22Rv1 (cell line): ENCODE data around the gene PLA2G4F.

Experiments
- ZFX ChIP-seq: fragments of 450-650 bp; IDR thresholded peaks from 2 replicates; pipeline ENCODE4 v1.6.1; 2017; ENCODE audit warnings: antibody characterized with exemption, borderline replicate concordance
- TF ChIP-seq, protein P1 (sequence below): fragments of 450-650 bp; IDR thresholded peaks from 2 replicates; pipeline ENCODE4 v1.5.1; 2017; ENCODE audit warnings: mild to moderate bottlenecking

DNA sequence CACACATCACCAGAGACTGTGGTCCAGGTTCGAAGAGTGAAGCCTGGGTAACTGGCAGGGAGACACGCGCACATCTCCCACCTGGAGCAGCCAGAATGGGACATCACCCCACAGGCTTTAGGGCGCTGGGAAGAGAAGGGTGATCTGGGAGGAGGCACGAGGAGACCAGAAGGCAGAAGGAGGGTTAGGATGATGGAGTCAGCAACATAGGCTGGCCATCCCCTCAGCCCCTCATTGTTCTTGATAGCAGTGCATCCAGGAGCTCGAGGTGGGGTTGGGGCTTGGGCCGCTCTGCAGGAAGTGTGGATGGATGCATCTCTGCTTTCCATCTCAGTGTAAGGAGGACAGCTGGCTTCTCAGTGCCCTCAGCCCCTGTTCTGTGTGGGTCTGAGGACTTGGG, 15.2 kb downstream of the PLA2G4F start:
- TF ChIP-seq, protein P1, sequence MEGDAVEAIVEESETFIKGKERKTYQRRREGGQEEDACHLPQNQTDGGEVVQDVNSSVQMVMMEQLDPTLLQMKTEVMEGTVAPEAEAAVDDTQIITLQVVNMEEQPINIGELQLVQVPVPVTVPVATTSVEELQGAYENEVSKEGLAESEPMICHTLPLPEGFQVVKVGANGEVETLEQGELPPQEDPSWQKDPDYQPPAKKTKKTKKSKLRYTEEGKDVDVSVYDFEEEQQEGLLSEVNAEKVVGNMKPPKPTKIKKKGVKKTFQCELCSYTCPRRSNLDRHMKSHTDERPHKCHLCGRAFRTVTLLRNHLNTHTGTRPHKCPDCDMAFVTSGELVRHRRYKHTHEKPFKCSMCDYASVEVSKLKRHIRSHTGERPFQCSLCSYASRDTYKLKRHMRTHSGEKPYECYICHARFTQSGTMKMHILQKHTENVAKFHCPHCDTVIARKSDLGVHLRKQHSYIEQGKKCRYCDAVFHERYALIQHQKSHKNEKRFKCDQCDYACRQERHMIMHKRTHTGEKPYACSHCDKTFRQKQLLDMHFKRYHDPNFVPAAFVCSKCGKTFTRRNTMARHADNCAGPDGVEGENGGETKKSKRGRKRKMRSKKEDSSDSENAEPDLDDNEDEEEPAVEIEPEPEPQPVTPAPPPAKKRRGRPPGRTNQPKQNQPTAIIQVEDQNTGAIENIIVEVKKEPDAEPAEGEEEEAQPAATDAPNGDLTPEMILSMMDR: no peak
- no peak for TF ChIP-seq ZFX
